ENCODE results near the gene FRRS1L.

DNA sequence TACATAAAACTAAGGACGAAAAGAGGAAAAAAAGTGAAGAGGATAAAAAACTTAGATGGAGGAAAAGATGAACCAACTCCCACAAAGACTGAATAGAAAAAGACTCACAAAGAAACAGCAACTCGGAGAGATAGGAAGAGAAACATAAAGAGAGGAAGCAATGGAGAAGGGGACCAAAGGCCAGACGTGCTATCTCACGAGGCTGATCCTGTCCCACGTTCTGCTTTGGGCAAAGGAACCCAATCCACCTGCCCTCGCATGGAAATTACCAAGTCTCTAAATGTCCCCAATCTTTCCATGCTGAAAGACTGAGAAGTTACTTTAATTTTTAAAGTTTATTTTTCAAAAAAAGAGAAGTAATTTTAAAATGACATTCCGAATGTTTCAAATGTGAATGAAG is 83.9 kb downstream of the FRRS1L start:
- no peak for TF ChIP-seq EP300 (IDR thresholded peaks at IDR 0.05)
- TF ChIP-seq, protein P1, sequence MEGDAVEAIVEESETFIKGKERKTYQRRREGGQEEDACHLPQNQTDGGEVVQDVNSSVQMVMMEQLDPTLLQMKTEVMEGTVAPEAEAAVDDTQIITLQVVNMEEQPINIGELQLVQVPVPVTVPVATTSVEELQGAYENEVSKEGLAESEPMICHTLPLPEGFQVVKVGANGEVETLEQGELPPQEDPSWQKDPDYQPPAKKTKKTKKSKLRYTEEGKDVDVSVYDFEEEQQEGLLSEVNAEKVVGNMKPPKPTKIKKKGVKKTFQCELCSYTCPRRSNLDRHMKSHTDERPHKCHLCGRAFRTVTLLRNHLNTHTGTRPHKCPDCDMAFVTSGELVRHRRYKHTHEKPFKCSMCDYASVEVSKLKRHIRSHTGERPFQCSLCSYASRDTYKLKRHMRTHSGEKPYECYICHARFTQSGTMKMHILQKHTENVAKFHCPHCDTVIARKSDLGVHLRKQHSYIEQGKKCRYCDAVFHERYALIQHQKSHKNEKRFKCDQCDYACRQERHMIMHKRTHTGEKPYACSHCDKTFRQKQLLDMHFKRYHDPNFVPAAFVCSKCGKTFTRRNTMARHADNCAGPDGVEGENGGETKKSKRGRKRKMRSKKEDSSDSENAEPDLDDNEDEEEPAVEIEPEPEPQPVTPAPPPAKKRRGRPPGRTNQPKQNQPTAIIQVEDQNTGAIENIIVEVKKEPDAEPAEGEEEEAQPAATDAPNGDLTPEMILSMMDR (IDR thresholded peaks at IDR 0.05): no peak
- TF ChIP-seq POLR2A (IDR thresholded peaks at IDR 0.05): no peak
- no peak for TF ChIP-seq POLR2AphosphoS5 (IDR thresholded peaks at IDR 0.05)
